Choroid plexus epithelial cell (primary cell): ENCODE results near the gene C8A.

Source experiments
- DNase-seq: peaks from one replicate; pipeline ENCODE4 v3.0.0-alpha.2; 2010; ENCODE audit warnings: low read depth
- H3K4me3 ChIP-seq: 2 replicates; pipeline ENCODE4 v1.5.1; 2011; ENCODE audit warnings: low read depth, mild to moderate bottlenecking, control low read depth, low read length, moderate library complexity
- TF ChIP-seq, protein P1 (sequence below): conservative IDR thresholded peaks from 2 replicates; pipeline ENCODE4 v1.5.1; 2011; ENCODE audit warnings: low read depth, mild to moderate bottlenecking, control low read depth, inconsistent platforms, low read length, moderate library complexity

C8A gene

DNA sequence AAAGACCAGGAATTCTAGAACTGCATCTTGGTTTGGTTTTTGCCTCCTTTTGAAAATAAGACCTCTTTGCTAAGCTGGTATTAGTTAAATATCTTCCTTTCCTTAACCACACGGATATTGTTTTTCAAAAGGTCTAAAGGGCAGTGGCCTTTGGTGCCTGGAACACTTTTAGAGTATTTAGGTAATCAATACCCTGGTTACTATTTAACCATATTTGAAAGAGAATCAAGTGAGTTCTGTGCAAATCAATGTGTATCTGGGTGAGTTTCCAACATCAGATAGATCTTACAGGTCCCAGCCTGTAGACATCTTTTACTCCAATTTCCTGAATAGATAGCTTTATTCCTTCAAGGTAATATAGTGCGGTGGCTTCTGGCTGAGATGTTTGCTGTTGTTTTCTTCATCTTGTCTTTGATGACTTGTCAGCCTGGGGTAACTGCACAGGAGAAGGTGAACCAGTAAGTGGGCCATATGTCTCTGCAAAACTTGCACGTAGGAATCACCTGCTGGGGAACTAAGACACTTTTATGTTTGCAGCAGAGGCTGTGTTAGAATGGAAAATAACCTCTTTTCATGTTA is at the start of gene C8A:
Gene C8A (plus strand): TSS at position 277 of the 579 bp plus-strand sequence. CDS start 105 bp downstream, at position 382.
- TF ChIP-seq, protein P1, sequence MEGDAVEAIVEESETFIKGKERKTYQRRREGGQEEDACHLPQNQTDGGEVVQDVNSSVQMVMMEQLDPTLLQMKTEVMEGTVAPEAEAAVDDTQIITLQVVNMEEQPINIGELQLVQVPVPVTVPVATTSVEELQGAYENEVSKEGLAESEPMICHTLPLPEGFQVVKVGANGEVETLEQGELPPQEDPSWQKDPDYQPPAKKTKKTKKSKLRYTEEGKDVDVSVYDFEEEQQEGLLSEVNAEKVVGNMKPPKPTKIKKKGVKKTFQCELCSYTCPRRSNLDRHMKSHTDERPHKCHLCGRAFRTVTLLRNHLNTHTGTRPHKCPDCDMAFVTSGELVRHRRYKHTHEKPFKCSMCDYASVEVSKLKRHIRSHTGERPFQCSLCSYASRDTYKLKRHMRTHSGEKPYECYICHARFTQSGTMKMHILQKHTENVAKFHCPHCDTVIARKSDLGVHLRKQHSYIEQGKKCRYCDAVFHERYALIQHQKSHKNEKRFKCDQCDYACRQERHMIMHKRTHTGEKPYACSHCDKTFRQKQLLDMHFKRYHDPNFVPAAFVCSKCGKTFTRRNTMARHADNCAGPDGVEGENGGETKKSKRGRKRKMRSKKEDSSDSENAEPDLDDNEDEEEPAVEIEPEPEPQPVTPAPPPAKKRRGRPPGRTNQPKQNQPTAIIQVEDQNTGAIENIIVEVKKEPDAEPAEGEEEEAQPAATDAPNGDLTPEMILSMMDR = no peak
- DNase-seq = no peak
- H3K4me3 ChIP-seq = no peak within 1 kb of the TSS

DNA sequence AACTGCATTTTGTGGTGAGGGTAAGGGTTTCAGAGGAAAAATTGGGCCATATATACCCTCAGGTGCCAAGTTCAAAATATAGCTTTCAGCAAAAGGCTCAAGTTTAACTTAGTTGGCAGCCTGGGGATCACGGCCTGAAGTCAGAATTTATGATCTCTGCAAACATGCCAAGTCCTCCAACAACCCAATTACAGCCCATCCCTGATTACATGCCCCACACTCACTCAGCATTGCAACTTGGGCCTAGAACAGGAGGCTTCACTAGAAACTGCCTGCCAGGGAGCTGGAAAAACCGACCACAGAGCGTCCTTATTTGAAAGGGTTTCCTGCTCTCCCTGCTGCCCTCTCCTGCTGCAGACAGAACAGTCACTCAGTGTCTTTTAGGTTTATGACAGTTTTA is 47.8 kb upstream of the C8A start:
- DNase-seq = no peak
- TF ChIP-seq, protein P1 = no peak
- no peak overlapping the region for H3K4me3 ChIP-seq

DNA sequence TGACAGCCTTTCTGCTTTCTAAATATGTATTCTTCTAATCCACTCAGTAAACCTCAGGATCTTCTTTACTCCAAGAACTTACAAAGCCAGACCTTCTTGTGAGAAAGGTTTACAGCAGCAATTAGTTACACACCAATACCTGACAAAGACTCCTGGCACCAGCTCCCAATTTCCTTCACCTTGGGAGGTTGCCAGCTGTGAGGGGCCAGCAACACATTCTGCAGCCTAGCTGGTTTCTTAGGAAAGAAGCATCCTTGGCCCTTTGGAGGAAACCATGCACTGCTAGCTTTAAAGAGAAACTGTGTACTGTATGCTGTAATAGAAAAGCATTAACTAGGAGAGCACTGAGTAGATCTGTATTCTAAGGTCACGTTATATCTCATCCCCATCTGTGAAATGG is 46.2 kb upstream of the C8A start:
- DNase-seq = no peak
- no peak overlapping the region for H3K4me3 ChIP-seq
- TF ChIP-seq, protein P1 = no peak

DNA sequence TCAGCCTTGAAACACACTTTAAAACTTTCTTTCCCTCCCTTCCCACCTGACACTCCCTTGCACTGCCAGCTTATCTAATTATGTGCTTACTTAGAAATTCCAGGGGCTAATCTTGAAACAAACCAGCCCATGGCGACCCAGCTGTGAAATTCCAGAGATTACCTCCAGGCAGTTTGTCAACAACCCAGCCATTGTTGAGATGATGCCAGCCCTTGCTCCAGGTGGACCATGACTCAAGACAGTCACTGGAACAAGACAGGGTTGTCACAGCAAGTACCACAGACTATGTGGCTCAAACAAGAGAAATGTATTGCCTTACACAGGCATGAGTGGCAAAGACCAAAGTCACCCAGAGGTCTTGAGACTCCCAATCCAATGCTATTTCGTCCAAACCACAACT is 43.3 kb upstream of the C8A start:
- no peak overlapping the region for H3K4me3 ChIP-seq
- DNase-seq = no peak
- TF ChIP-seq, protein P1 = no peak

DNA sequence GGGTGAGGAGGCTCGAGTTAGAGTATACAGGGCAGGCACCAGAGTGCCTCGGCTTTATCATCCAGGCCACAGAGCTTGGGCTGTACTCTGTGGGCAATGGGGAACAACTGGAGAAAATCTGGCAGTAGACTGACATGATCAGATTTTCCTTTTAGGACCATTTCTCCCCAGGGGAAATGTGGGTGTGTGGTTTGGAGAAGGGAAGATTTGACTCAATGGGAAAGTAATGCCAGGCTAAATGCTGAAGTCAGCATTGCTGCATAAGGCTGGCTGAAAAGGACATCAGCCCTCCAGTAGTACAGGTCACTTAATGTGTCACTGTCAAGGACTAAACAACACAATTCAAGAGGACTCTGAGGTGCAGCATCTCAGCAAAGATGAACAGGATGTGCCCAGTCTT is 40.4 kb upstream of the C8A start:
- TF ChIP-seq, protein P1 = no peak
- DNase-seq = no peak
- no peak overlapping the region for H3K4me3 ChIP-seq

DNA sequence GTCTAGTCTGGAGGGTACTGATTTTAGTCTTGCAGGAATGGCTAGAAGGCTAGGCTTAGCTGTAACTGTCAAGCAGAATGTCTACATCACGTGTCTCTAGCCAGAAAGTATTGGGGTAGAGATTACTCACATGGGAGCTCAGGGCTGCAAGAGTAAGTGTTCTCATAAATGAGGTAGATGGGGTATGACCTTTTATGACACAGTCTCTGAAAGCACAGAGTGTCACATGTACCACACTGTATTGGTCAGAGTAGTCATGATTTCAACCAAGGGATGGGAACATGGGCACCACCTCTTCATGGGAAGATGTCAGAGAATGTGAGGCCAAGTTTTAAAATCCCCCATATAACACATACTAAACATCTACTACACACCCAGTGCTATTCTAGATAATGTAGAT is 38.3 kb upstream of the C8A start:
- no peak overlapping the region for H3K4me3 ChIP-seq
- DNase-seq = no peak
- TF ChIP-seq, protein P1 = no peak

DNA sequence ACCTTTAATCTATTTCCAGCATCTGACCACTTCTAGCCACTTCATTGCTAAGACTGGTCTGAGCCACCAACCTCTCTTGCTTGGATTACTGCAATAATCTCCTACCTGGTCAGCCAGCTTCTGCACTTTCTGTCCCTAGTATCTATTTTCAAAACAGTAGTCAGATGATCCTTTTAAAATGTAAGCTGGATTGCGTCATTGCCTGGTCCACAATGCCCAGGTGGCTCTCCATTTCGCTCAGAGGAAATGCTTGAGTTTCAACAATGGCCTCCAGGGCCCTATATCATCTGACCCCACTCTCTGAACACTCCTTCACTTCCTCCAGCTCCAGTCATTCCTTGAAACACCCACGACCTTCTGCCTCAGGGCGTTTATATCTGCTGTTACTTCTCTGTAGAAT is 37.7 kb upstream of the C8A start:
- DNase-seq = no peak
- TF ChIP-seq, protein P1 = no peak
- no peak overlapping the region for H3K4me3 ChIP-seq
